Ecto neural progenitor cell (in vitro differentiated cells): ENCODE results near the gene PTRHD1.
A peak's percentile ranks its signal among the peaks of the same experiment; 100 is the strongest.

Experiments
- DNase-seq: peaks from one replicate; pipeline ENCODE4 v3.0.0-alpha.2; 2018; ENCODE audit warnings: low spot score

The PTRHD1 gene

GRCh38 chr2:24756789-24757188, 36.4 kb downstream of the PTRHD1 start:
- DNase-seq: no peak

- no peak for DNase-seq
Observed at GRCh38 chr2:24754985-24755705, 38.0 kb downstream of the PTRHD1 start.

GRCh38 chr2:24749069-24749691, 44.0 kb downstream of the PTRHD1 start:
- peak; percentile 51 for DNase-seq

GRCh38 chr2:24747299-24747698, 45.9 kb downstream of the PTRHD1 start:
- no peak for DNase-seq

- no peak for DNase-seq
Observed at GRCh38 chr2:24745825-24746224, 47.4 kb downstream of the PTRHD1 start.

- no peak for DNase-seq
Observed at GRCh38 chr2:24744356-24744755, 48.8 kb downstream of the PTRHD1 start.

- no peak for DNase-seq
Observed at GRCh38 chr2:24743924-24744323, 49.3 kb downstream of the PTRHD1 start.

- DNase-seq: no peak
Observed at GRCh38 chr2:24742730-24743129, 50.5 kb downstream of the PTRHD1 start.

- DNase-seq: no peak
Observed at GRCh38 chr2:24740142-24740541, 53.0 kb downstream of the PTRHD1 start.
